ENCODE measurements around the gene SIRPG. TPM values are rescaled to one million over a fixed set of nuclear protein-coding genes. Genes with fewer than 3 reads are reported as not detected.
"Not testable (repeated sequence)": the region's sequence is repeated elsewhere in the genome, so short reads cannot be mapped to it uniquely, and the experiment has no call there.

The SIRPG gene
- polyA plus RNA-seq, result under 1 TPM in 2 of 3 donors, not detected in 1; 0.36 to 0.56 TPM

- 48 to 51% (median 48%) methylated on average over 5 of the region's 5 CpGs for WGBS, 3 donors
- no peak within 1 kb of the TSS for H3K27ac ChIP-seq (ENCODE audit: low read depth, low read length)
Observed at GRCh38 chr20:1657556-1658334, at the start of gene SIRPG. Gene SIRPG (minus strand): TSS chr20:1657779. CDS start chr20:1657714, 65 bp downstream.

DNA sequence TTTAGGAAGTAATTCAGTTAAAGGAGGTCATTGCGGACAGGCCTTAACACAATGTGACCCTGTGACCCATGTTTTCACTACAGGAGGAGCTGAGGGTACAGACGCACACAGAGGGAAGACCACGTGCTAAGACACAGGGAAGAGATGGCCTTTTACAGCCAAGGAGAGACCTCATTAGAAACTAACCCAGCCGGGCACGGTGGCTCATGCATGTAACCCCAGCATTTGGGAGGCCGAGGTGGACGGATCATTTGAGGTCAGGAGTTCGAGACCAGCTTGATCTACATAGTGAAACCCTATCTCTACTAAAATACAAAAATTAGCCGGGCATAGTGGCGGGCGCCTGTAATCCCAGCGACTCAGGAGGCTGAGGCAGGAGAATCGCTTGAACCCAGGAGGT is 49.3 kb upstream of the SIRPG start:
- 84 to 91% (median 85%) methylated on average over 10 to 13 of the region's 13 CpGs for WGBS, 3 donors
- not testable (repeated sequence) for H3K27ac ChIP-seq (ENCODE audit: low read depth, low read length)

GRCh38 chr20:1706079-1706478 is 48.5 kb upstream of the SIRPG start:
- 55 to 88% (median 65%) methylated on average over 1 of the region's 1 CpG for WGBS, 3 donors
- H3K27ac ChIP-seq (ENCODE audit: low read depth, low read length), result no peak overlapping the region

DNA sequence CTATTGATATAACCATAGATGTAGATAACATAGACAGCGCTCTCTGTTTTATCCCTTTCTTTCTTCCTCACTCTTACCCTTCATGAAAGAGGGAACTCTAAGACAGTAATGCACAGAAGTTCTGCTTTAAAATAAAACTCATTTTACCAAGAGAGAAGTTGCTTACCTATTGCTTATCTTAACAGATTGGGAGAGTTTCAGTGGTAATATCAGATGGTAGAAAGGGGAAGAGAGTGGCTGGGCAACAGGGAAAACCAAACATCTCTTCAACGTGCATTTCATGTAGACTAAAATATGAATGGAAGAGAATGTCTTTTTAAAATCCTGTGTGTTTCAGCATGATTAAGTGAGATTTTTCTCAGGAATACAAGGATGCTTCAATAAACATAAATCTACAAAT is 45.3 kb upstream of the SIRPG start:
- 63 to 69% (median 69%) methylated on average over 2 of the region's 2 CpGs for WGBS, 3 donors
- H3K27ac ChIP-seq (ENCODE audit: low read depth, low read length), result no peak overlapping the region

DNA sequence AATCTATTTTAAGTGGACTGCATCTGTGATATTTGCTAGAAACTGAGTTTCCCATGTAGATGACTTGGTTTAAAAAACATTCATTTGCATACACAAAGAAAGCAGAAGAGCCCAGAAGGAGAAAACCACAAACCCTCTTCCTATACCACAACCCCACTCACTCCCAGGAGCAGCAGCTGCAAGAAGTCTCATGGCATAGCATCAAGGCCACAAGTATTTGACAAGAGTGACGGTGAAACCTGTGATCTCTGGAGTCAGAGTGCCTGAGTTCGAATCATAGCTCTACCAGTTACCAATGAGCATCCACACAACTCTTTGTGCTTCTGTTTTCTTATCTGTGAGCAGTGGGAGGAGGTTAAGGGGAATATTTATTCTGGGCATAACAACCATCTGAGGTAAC is 44.7 kb upstream of the SIRPG start:
- H3K27ac ChIP-seq (ENCODE audit: low read depth, low read length), result no peak overlapping the region
- 40 to 68% (median 53%) methylated on average over 2 of the region's 2 CpGs for WGBS, 3 donors

GRCh38 chr20:1700990-1701389 is 43.4 kb upstream of the SIRPG start:
- WGBS, 3 donors, result 61 to 83% (median 83%) methylated on average over 1 of the region's 1 CpG
- H3K27ac ChIP-seq (ENCODE audit: low read depth, low read length), result no peak overlapping the region

DNA sequence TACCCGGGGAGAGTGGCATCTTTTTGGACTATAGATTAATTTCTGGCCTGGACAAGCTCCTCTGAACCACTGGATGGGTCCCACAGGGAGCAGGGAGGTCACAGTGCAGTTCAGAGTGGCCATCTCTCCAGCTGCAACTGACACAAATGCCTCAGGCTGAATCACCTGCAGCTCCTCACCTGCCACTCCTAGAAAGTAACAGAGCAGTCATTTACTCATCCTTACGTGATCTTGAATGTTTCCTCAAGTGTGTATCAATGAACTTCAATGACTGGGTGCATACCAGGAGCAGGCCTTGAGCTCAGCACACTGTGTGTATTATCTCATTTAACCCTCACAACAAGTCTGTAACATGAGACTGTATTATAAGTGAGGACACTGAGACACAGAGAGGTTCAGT is 40.0 kb upstream of the SIRPG start:
- WGBS, 3 donors, result 62 to 84% (median 81%) methylated on average over 2 of the region's 2 CpGs
- H3K27ac ChIP-seq (ENCODE audit: low read depth, low read length), result no peak overlapping the region

DNA sequence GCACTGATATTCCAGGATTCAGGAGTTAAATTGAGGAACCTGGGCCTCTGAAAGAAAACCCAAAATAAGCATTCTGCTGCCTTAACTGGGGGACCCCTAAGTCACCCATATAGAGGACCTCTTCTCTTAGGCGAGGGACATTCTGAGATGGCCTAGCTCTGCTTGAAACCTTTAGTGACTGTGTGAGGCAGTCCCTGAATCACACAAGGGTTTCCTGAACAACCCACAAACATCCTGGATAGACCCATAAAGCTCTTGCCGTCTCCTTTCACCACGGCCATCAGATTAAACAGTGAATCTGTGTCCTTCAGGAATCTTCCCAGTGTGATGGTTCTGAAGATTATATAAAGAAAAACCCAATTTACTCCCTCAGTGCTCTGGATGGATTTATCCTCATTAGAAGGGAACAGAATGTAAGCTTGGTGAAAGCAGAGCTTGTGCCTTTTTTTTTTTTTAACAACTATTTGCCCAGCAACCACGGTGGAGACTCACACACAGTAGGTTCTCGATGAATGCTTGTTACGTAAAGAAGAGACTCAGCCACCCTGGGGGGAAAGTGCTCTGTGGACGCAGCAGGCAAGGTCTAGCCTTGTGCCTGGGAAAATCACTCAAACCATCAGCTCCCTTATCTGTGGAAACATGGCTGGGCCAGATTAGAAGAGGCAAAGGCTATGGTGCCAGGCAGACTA is 39.1 kb upstream of the SIRPG start:
- no peak overlapping the region for H3K27ac ChIP-seq (ENCODE audit: low read depth, low read length)
- 69 to 72% (median 69%) methylated on average over 7 of the region's 7 CpGs for WGBS, 3 donors

DNA sequence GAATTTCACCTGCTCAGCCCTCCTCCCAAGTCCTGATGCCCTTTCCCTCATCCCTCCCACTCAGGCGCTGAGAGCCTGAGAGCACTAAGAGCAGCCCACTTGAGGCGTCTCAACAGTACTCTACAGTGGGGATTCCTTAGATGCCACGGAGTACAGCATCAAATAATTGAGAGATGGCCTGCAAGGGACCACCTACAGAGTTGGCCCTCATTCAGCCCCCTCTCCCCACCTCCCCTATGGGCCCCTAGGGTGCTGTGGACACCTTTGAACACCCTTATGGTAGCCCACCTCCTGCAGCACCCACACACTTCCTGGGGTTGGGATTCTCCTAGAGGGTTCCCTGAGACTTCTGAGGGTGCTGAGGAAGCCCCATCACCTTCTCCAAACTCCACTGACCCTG is 37.1 kb upstream of the SIRPG start:
- H3K27ac ChIP-seq (ENCODE audit: low read depth, low read length), result no peak overlapping the region
- 71 to 82% (median 80%) methylated on average over 3 of the region's 3 CpGs for WGBS, 3 donors

DNA sequence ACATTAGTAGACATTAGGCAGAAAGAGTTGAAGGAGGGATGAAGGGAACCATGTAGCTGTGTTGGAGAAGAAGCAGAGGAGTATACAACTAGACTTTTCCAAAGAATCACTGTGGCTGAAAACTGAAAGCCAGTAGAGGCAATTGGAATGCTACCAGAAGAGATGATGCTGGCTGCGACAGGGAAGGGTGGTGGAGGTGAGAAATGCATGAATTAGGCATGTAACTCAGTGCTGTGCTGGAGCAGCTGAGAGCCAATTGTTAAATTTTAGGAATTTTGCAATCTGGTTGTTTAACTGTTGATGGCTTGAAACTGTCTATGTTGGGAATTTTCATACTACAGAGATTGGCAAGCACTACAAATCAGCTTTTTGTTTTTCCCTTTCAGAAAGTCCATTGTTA is 35.8 kb upstream of the SIRPG start:
- WGBS, 3 donors, result 36 to 58% (median 48%) methylated on average over 1 of the region's 1 CpG
- H3K27ac ChIP-seq (ENCODE audit: low read depth, low read length), result no peak overlapping the region

DNA sequence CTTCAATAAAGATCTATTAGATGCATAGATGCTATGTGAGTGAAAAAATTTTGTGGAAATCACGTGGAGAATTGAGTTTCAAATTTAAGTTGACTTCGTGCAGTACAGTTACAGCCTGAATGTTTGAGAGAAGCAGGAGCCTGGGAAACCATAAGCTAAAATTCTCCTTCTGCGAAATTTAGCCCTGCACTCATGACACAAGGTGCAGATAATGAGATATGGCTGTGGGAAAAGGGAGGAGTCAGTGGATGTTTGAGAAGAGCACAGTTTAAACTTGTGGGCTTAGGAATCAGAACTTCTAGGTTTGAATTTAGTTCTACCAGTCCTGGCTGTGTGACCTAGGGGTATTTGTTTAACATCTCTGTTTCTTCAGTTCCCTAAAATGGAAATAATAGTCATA is 32.1 kb upstream of the SIRPG start:
- WGBS, 3 donors, result 64 to 84% (median 70%) methylated on average over 3 of the region's 3 CpGs
- H3K27ac ChIP-seq (ENCODE audit: low read depth, low read length), result no peak overlapping the region

DNA sequence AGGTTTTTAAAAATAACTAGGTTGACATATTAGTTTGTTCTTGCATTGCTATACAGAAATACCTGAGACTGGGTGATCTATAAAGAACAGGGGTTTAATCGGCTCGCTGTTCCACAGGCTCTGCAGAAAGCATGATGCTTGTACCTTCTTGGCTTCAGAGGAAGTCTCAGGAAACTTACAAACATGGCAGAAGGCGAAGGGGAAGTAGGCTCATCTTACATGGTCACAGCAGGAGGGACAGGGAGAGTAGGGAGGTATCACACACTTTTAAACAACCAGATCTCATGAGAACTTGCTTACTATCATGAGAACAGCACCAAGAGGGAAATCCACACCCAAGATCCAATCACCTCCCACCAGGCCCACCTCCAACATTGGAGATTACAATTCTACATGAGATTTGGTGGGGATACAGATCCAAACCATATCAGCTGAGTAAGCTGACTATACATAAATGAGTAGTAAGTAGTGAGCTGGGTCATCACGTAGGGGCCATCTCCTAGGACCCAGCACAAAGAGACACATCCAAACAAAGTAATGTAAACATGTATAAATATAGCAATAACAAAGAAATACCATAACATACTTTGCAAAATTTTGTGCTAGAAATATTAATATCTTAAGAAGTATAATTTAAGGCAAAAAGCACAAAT is 31.4 kb upstream of the SIRPG start:
- WGBS, 3 donors, result 69 to 86% (median 81%) methylated on average over 4 of the region's 4 CpGs
- no peak overlapping the region for H3K27ac ChIP-seq (ENCODE audit: low read depth, low read length)

DNA sequence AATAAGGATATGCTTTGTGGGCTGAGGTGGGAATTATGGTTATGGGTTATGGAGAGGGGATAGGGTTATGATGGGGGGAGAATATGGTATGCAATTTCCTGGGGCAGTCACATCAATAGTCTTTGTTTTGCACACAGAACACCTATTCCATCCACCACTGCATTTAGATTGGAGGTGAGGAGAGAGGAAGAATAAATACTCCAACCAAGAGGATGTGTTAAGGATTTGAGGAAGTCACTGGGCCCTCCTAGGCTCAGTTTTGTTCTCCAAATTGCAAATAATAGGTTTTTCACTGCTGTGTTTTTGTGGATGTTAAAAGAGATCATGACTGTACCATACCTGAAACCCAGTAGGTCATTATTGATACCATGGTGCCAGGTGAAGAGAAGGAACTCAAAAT is 29.5 kb upstream of the SIRPG start:
- H3K27ac ChIP-seq (ENCODE audit: low read depth, low read length), result no peak overlapping the region

DNA sequence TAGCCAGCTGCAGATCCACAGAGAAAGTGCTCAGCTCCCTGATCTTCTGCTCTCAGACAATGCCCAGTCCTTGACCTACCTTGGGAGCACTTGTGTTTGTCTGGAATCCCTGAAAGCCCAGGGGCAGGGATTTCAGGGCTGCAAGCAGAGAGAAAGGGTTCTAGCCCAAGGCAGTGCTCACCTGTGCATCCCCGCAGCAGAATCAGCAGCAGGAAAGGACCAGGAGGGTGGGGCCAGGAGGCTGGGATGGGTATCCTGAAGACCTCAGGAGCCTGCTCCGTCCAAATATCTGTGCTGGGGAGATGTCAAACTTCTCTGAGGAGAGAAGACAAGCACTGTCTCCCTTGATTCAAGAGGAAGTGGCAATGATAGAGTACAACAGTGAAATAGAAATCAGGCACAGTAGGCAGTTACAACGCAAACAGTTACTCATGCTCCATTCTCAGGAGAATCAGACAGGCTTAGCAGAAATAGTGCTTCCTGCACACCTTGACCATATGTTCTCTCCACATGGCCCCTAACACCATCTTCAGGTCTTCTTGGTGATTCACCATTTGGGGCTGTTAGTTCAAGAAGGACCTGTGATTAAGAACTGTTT is 28.7 kb upstream of the SIRPG start:
- WGBS, 3 donors, result 51 to 69% (median 55%) methylated on average over 3 of the region's 3 CpGs

GRCh38 chr20:1685304-1686052 is 27.9 kb upstream of the SIRPG start:
- WGBS, 3 donors, result 61 to 84% (median 79%) methylated on average over 5 of the region's 5 CpGs
- H3K27ac ChIP-seq (ENCODE audit: low read depth, low read length), result no peak overlapping the region

More for the DNA sequence above, 28.7 kb upstream of the SIRPG start:
- no peak overlapping the region for H3K27ac ChIP-seq (ENCODE audit: low read depth, low read length)

DNA sequence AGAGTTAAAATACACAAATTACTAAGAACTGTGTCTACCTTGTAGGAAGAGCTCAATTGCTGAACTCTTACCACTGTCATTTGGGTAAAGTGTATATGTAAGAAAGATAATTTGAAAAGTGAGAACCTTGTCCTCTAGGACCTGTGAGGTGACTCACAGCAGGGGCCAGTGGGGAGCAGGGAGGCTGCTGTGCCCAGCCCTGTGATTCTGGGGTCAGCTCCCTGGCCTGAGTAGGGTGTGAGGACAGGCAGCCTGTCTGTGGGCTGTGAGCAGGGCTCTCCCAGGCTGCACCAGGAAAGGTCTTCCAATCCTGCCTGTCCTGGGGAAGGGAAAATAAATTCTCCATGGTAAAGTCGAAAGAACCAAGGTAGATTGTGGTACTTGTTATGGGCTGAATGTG is 27.3 kb upstream of the SIRPG start:
- 67 to 90% (median 90%) methylated on average over 1 of the region's 1 CpG for WGBS, 3 donors
- no peak overlapping the region for H3K27ac ChIP-seq (ENCODE audit: low read depth, low read length)

GRCh38 chr20:1676650-1677049 is 19.1 kb upstream of the SIRPG start:
- H3K27ac ChIP-seq (ENCODE audit: low read depth, low read length), result no peak overlapping the region
- 74 to 88% (median 83%) methylated on average over 6 of the region's 6 CpGs for WGBS, 3 donors

GRCh38 chr20:1674990-1675780 is 17.6 kb upstream of the SIRPG start:
- WGBS, 3 donors, result 60 to 85% (median 83%) methylated on average over 4 of the region's 4 CpGs
- H3K27ac ChIP-seq (ENCODE audit: low read depth, low read length), result no peak overlapping the region

All from adipose tissue (tissue), 3 donors.